GM23248 (cell line): ENCODE results near the gene CBFA2T2.

Source experiments
- EZH2 ChIP-seq: fragments of 200-600 bp; sonication (generic); IDR thresholded peaks from 2 replicates; pipeline ENCODE4 v1.6.1; 2018; ENCODE audit warnings: antibody characterized with exemption, mild to moderate bottlenecking; ENCODE audit not compliant: insufficient read depth, poor library complexity, severe bottlenecking
- EZH2phosphoT487 ChIP-seq: fragments of 200-600 bp; sonication (generic); IDR thresholded peaks from 2 replicates; pipeline ENCODE4 v1.6.1; 2018; ENCODE audit warnings: antibody characterized with exemption, moderate library complexity, mild to moderate bottlenecking, low read depth; ENCODE audit not compliant: insufficient read depth

GRCh38 chr20:33626190-33626589, 136.3 kb downstream of the CBFA2T2 start:
- TF ChIP-seq EZH2phosphoT487 (no peak), EZH2 (no peak)
